Measurements from ENCODE around the gene RCVRN. TPM values are rescaled to one million over a fixed set of nuclear protein-coding genes. Genes with fewer than 3 reads are reported as not detected.
"Not testable (repeated sequence)": the region's sequence is repeated elsewhere in the genome, so short reads cannot be mapped to it uniquely, and the experiment has no call there.

The RCVRN gene
- total RNA-seq, 1 experiment from 2014 or later: 0.06 TPM

- Histone ChIP-seq H3K27ac (no peak overlapping the region), H3K4me3 (no peak overlapping the region), H3K36me3 (no peaks in the 10 kb centered on the region), H3K4me1 (no peaks in the 10 kb centered on the region), H3K9me3 (replicated peaks) (no peaks in the 10 kb centered on the region), H3K27me3 (no peaks in the 10 kb centered on the region)
- no peak for DNase-seq
These were observed 26.2 kb upstream of the RCVRN start for GRCh38 chr17:9931144-9931741.

- Histone ChIP-seq H3K4me3 (no peak overlapping the region), H3K9me3 (replicated peaks) (no peaks in the 10 kb centered on the region), H3K27ac (no peak overlapping the region), H3K4me1 (no peaks in the 10 kb centered on the region), H3K36me3 (no peaks in the 10 kb centered on the region), H3K27me3 (no peaks in the 10 kb centered on the region)
- no peak for DNase-seq
These were observed 24.8 kb upstream of the RCVRN start for GRCh38 chr17:9929871-9930270.

GRCh38 chr17:9928601-9929333 lies 23.7 kb upstream of the RCVRN start:
- peak; percentile 25 to 42 for DNase-seq
- Histone ChIP-seq H3K36me3 (no peaks in the 10 kb centered on the region), H3K9me3 (replicated peaks) (no peaks in the 10 kb centered on the region), H3K27ac (no peak overlapping the region), H3K4me1 (no peaks in the 10 kb centered on the region), H3K4me3 (no peak overlapping the region), H3K27me3 (no peaks in the 10 kb centered on the region)

GRCh38 chr17:9926150-9926804 lies 21.2 kb upstream of the RCVRN start:
- Histone ChIP-seq H3K9me3 (replicated peaks) (no peaks in the 10 kb centered on the region), H3K27ac (no peak overlapping the region), H3K4me3 (no peak overlapping the region), H3K36me3 (no peaks in the 10 kb centered on the region), H3K27me3 (no peaks in the 10 kb centered on the region), H3K4me1 (no peaks in the 10 kb centered on the region)
- DNase-seq: no peak

GRCh38 chr17:9925457-9925856 lies 20.4 kb upstream of the RCVRN start:
- H3K4me3 ChIP-seq: no peak overlapping the region
- H3K4me1 ChIP-seq: no peaks in the 10 kb centered on the region
- no peaks in the 10 kb centered on the region for H3K36me3 ChIP-seq
- no peaks in the 10 kb centered on the region for H3K27me3 ChIP-seq
- H3K9me3 ChIP-seq (replicated peaks): no peaks in the 10 kb centered on the region
- no peak overlapping the region for H3K27ac ChIP-seq
- no peak for DNase-seq

GRCh38 chr17:9924735-9925191 lies 19.7 kb upstream of the RCVRN start:
- Histone ChIP-seq H3K27me3 (no peaks in the 10 kb centered on the region), H3K9me3 (replicated peaks) (no peaks in the 10 kb centered on the region), H3K4me3 (no peak overlapping the region), H3K4me1 (no peaks in the 10 kb centered on the region), H3K36me3 (no peaks in the 10 kb centered on the region), H3K27ac (no peak overlapping the region)
- DNase-seq: peak; percentile 13 to 72

- Histone ChIP-seq H3K9me3 (replicated peaks) (no peaks in the 10 kb centered on the region), H3K27me3 (no peaks in the 10 kb centered on the region), H3K4me1 (no peaks in the 10 kb centered on the region), H3K4me3 (no peak overlapping the region), H3K27ac (no peak overlapping the region), H3K36me3 (no peaks in the 10 kb centered on the region)
- no peak for DNase-seq
These were observed 17.2 kb upstream of the RCVRN start for GRCh38 chr17:9922012-9922848.

GRCh38 chr17:9921216-9921615 lies 16.1 kb upstream of the RCVRN start:
- H3K27ac ChIP-seq; H3K4me1 ChIP-seq; H3K36me3 ChIP-seq; H3K27me3 ChIP-seq; DNase-seq; H3K4me3 ChIP-seq; H3K9me3 ChIP-seq (replicated peaks): not testable (repeated sequence)

GRCh38 chr17:9918804-9919352 lies 13.8 kb upstream of the RCVRN start:
- Histone ChIP-seq H3K4me3 (no peak overlapping the region), H3K27me3 (no peaks in the 10 kb centered on the region), H3K36me3 (no peaks in the 10 kb centered on the region), H3K4me1 (no peaks in the 10 kb centered on the region), H3K9me3 (replicated peaks) (no peaks in the 10 kb centered on the region), H3K27ac (no peak overlapping the region)
- DNase-seq: no peak

- H3K4me1 ChIP-seq: no peaks in the 10 kb centered on the region
- H3K27ac ChIP-seq: no peak overlapping the region
- H3K9me3 ChIP-seq (replicated peaks): no peaks in the 10 kb centered on the region
- DNase-seq: no peak
- H3K36me3 ChIP-seq: no peaks in the 10 kb centered on the region
- H3K4me3 ChIP-seq: no peak overlapping the region
- H3K27me3 ChIP-seq: no peaks in the 10 kb centered on the region
These were observed 13.3 kb upstream of the RCVRN start for GRCh38 chr17:9918352-9918751.

- no peak overlapping the region for H3K4me3 ChIP-seq
These were observed 12.7 kb upstream of the RCVRN start for GRCh38 chr17:9917801-9918200.

GRCh38 chr17:9917131-9917530 lies 12.1 kb upstream of the RCVRN start:
- Histone ChIP-seq H3K4me1 (no peaks in the 10 kb centered on the region), H3K27ac (no peak overlapping the region), H3K4me3 (no peak overlapping the region), H3K36me3 (no peaks in the 10 kb centered on the region), H3K27me3 (no peaks in the 10 kb centered on the region), H3K9me3 (replicated peaks) (no peaks in the 10 kb centered on the region)
- DNase-seq: no peak

More at GRCh38 chr17:9917801-9918200, 12.7 kb upstream of the RCVRN start:
- H3K36me3 ChIP-seq: no peaks in the 10 kb centered on the region
- no peaks in the 10 kb centered on the region for H3K4me1 ChIP-seq
- no peaks in the 10 kb centered on the region for H3K27me3 ChIP-seq
- no peak for DNase-seq
- H3K27ac ChIP-seq: no peak overlapping the region
- no peaks in the 10 kb centered on the region for H3K9me3 ChIP-seq (replicated peaks)

GRCh38 chr17:9916108-9916507 lies 11.0 kb upstream of the RCVRN start:
- H3K4me1 ChIP-seq: no peaks in the 10 kb centered on the region
- no peak overlapping the region for H3K27ac ChIP-seq
- no peak overlapping the region for H3K4me3 ChIP-seq
- no peaks in the 10 kb centered on the region for H3K27me3 ChIP-seq
- no peaks in the 10 kb centered on the region for H3K9me3 ChIP-seq (replicated peaks)
- no peaks in the 10 kb centered on the region for H3K36me3 ChIP-seq
- no peak for DNase-seq

- Histone ChIP-seq H3K27ac (no peak overlapping the region), H3K27me3 (no peaks in the 10 kb centered on the region), H3K4me1 (no peaks in the 10 kb centered on the region), H3K4me3 (no peak overlapping the region), H3K9me3 (replicated peaks) (no peaks in the 10 kb centered on the region), H3K36me3 (no peaks in the 10 kb centered on the region)
- DNase-seq: no peak
These were observed 8.4 kb upstream of the RCVRN start for GRCh38 chr17:9913476-9913875.

Data from SJCRH30 (cell line).